Dedifferentiated amniotic fluid mesenchymal stem cell (primary cell): ENCODE data around the gene RBM41.

ENCODE experiments used
- DNase-seq: peaks from one replicate; pipeline ENCODE4 v3.0.0-alpha.2; 2016; ENCODE audit errors: extremely low spot score

RBM41 gene

DNA sequence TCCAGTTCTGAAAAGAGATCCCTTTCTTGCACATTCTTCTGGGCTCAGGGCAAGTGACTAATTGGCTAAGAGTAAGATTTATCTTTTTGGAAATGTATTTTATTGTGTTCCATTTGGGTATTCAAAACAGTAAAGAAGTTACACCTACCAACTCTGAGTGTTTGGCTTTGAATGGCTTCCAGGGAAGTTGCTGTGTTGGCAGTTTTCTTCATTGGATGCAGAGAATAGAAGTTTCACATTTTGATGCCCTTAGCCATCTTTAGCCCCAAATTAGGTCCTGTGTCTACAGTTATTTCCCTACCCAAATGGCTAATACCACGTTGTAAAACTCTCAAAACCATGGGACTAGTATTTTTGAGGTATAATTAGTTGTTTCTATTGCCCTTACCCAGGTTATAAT lies 88.9 kb downstream of the RBM41 start:
- DNase-seq = no peak

DNA sequence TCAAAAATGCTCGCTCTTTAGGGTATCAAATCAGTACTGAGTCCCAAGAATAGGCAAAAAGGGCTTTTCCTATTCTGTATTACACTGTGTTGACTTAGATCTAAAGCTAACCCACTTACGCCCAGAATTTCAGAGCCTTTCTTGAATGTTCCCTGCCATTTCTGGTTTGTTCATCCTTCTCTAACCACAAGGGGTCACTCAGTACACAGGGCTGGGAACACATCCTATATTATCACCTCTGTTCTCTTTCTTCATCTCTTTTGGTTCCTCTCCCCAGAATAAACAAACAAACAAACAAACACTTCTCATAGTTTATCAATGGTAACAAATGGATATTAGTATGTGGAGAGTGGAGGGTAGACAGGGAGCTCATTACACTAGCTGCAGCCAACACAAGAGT lies 93.1 kb downstream of the RBM41 start:
- DNase-seq = no peak

DNA sequence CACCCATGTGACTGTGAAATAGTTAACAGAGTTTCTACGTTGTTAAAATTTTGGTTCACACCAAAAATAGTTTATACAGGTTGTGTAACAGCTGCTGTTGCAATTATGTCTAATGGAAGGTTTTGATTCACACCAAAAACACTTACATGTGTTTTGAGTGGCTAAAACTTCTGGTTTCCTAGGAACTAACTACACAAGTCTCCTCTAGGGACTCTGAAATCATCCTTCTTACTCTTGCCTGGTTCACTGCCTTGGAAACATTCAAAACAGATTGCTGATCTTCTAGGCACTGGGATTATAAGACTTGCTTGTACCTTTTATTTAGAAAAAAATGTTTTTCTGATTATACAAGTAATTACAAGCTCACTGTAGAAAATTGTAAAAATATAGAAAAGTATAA lies 103.7 kb downstream of the RBM41 start:
- no peak for DNase-seq
